Duodenal mucosa (tissue), 2 donors: ENCODE data around the gene MAP3K6.
A peak's percentile ranks its signal among the peaks of the same experiment; 100 is the strongest.

ENCODE experiments used
- H3K27ac ChIP-seq: one replicate; pipeline ENCODE4 v1.7.0; 2013; ENCODE audit warnings: low read depth, low read length
- H3K27me3 ChIP-seq, 2 donors: one replicate each; pipeline ENCODE4 v1.7.0; 2013; ENCODE audit warnings: low read length in 2 of 2, control low read depth in 1 of 2; ENCODE audit not compliant: insufficient read depth in 2 of 2, control insufficient read depth in 1 of 2
- H3K36me3 ChIP-seq, 2 donors: one replicate each; pipeline ENCODE4 v1.7.0; 2013; ENCODE audit warnings: low read length in 2 of 2, control low read depth in 1 of 2; ENCODE audit not compliant: insufficient read depth in 2 of 2, control insufficient read depth in 1 of 2
- H3K4me1 ChIP-seq, 2 donors: one replicate each; pipeline ENCODE4 v1.7.0; 2013; ENCODE audit warnings: low read length in 2 of 2, control low read depth in 1 of 2; ENCODE audit not compliant: insufficient read depth in 2 of 2, control insufficient read depth in 1 of 2
- H3K4me3 ChIP-seq, 2 donors: one replicate each; pipeline ENCODE4 v1.7.0; 2013; ENCODE audit warnings: low read length in 2 of 2, low read depth in 1 of 2
- H3K9ac ChIP-seq, 2 donors: one replicate each; pipeline ENCODE4 v1.7.0; 2013; ENCODE audit warnings: low read length in 2 of 2, low read depth in 1 of 2
- H3K9me3 ChIP-seq, 2 donors: one replicate each; pipeline ENCODE4 v1.7.0; 2013; ENCODE audit warnings: low read length in 2 of 2, control low read depth in 1 of 2; ENCODE audit not compliant: control insufficient read depth in 1 of 2

Gene MAP3K6

GRCh38 chr1:27355683-27356082, 11.1 kb downstream of the MAP3K6 start:
- H3K27ac ChIP-seq = no peak overlapping the region

DNA sequence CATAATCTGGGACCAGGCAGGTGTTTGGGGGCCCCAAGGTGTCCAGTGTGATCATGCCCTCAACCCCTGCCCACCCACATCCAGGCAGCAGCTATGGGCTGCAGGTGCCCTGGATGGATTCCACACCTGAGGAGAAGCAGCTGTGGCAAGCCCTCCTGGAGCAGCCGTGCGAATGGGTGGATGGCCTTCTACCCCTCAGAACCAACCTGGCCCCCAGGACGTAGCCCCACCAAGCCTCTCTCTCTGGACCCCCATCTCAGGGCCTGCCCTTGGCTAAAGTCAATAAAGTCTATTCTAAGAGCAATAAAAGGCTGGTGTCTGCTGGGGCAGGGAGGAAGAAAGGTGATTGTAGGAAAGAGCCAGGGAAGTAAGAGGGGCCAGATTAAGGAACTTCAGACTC, 13.1 kb downstream of the MAP3K6 start:
- Histone ChIP-seq H3K36me3 (peaks cover 0 to 11% of the 10 kb centered on the region in 2 donors), H3K27ac (no peak overlapping the region), H3K9me3 (no peaks in the 10 kb centered on the region), H3K4me1 (peaks cover 27 to 36% of the 10 kb centered on the region in 2 donors), H3K27me3 (peaks cover 0 to 4% of the 10 kb centered on the region in 2 donors), H3K9ac (no peak overlapping the region), H3K4me3 (no peak overlapping the region)

More at GRCh38 chr1:27355683-27356082, 11.1 kb downstream of the MAP3K6 start:
- H3K9ac ChIP-seq = no peak overlapping the region
- no peaks in the 10 kb centered on the region for H3K27me3 ChIP-seq
- no peak overlapping the region for H3K4me3 ChIP-seq
- H3K36me3 ChIP-seq = peaks cover 0 to 11% of the 10 kb centered on the region in 2 donors
- H3K9me3 ChIP-seq = no peaks in the 10 kb centered on the region
- H3K4me1 ChIP-seq = peaks cover 19 to 27% of the 10 kb centered on the region in 2 donors

DNA sequence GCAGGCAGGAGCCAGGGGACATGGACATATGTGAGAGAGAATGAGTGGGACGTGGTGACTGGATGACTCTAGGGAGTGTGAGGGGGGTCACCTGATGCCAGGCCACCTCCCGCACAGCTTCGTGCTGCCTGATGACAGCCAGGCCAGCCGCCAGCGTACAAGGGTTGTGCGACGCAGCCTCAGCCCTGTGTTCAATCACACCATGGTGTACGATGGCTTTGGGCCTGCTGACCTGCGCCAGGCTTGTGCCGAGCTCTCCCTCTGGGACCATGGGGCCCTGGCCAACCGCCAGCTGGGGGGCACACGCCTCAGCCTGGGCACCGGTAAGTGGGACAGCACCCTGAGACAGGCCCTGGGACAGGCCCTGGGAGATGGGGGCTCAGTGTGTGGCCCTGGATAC, 13.6 kb downstream of the MAP3K6 start:
- H3K9ac ChIP-seq = no peak overlapping the region
- peaks cover 27 to 36% of the 10 kb centered on the region in 2 donors for H3K4me1 ChIP-seq
- peaks cover 0 to 11% of the 10 kb centered on the region in 2 donors for H3K36me3 ChIP-seq
- no peak overlapping the region for H3K27ac ChIP-seq
- H3K9me3 ChIP-seq = no peaks in the 10 kb centered on the region
- H3K4me3 ChIP-seq = no peak overlapping the region
- H3K27me3 ChIP-seq = peaks cover 0 to 4% of the 10 kb centered on the region in 2 donors

DNA sequence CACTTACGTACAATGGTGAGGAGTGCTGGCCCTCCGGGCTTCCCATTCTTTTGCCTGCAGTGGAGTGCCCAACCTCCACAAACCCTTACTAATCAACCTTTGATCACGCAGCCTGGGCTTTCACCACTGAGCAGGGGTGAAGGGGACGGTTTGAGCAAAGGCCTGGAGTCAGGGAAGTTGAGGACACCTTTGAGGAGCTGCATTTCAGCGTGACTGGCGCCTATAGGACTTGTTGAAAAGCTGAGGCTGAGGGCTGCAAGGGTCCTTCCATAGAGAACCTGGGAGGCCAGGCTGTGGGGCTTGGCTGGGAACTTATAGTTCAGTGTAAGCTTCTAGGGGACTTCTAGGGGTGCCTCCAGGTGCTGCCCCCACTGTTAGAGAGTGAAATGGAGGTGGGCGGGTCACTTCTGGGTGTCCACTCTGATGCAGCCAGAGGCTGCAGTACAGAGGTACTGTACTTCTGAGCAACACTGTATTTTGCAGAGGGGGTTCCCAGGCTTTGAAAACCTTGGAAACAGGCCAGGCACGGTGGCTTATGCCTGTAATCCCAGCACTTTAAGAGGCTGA, 15.1 kb downstream of the MAP3K6 start:
- peak overlapping the region in 1 of 2 donors; percentile 43 for H3K9ac ChIP-seq
- peaks cover 0 to 4% of the 10 kb centered on the region in 2 donors for H3K27me3 ChIP-seq
- peaks cover 19 to 25% of the 10 kb centered on the region in 2 donors for H3K4me1 ChIP-seq
- peak overlapping the region; percentile 30 to 54 for H3K4me3 ChIP-seq
- no peak overlapping the region for H3K27ac ChIP-seq
- no peaks in the 10 kb centered on the region for H3K9me3 ChIP-seq
- H3K36me3 ChIP-seq = peaks cover 0 to 11% of the 10 kb centered on the region in 2 donors

DNA sequence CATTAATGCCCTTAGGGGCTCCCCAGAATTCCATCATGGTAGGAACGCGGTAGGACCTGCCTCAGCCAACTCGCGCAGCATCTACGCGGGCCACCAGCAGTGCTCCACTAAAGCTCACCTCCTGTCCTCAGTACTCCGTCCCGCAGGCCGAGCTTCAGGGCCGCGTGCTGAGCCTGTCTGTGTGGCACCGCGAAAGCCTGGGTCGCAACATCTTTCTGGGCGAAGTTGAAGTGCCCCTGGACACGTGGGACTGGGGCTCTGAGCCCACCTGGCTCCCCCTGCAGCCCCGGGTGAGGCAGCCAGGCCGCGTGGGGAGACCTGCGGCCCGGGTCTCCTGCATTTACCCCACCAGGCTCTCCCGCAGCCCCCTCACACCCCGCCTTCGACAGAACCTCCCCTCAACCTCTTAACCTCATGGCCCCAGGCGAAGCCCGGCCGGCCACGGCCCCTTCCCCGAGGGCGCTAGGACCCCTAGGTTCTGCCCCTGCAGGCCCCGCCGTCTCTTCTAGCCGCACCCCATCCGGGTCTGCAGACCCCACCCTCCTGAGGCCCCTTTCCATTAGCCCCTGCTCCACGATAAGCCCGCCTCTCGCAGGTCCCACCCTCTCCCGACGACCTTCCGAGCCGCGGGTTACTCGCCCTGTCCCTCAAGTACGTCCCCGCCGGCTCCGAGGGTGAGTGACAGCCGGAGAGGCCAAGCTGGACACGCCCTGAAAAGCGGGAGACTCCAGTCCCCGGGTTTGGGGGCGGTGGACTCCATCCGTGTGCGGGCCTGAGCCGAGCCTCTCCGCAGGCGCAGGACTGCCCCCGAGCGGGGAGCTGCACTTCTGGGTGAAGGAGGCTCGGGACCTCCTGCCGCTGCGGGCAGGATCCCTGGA, 15.9 kb downstream of the MAP3K6 start:
- Histone ChIP-seq H3K9me3 (no peaks in the 10 kb centered on the region), H3K4me3 (peak overlapping the region; percentile 30 to 54), H3K36me3 (peaks cover 0 to 7% of the 10 kb centered on the region in 2 donors), H3K27me3 (peaks cover 0 to 4% of the 10 kb centered on the region in 2 donors), H3K9ac (peak overlapping the region in 1 of 2 donors; percentile 43), H3K4me1 (peaks cover 18 to 25% of the 10 kb centered on the region in 2 donors), H3K27ac (no peak overlapping the region)

DNA sequence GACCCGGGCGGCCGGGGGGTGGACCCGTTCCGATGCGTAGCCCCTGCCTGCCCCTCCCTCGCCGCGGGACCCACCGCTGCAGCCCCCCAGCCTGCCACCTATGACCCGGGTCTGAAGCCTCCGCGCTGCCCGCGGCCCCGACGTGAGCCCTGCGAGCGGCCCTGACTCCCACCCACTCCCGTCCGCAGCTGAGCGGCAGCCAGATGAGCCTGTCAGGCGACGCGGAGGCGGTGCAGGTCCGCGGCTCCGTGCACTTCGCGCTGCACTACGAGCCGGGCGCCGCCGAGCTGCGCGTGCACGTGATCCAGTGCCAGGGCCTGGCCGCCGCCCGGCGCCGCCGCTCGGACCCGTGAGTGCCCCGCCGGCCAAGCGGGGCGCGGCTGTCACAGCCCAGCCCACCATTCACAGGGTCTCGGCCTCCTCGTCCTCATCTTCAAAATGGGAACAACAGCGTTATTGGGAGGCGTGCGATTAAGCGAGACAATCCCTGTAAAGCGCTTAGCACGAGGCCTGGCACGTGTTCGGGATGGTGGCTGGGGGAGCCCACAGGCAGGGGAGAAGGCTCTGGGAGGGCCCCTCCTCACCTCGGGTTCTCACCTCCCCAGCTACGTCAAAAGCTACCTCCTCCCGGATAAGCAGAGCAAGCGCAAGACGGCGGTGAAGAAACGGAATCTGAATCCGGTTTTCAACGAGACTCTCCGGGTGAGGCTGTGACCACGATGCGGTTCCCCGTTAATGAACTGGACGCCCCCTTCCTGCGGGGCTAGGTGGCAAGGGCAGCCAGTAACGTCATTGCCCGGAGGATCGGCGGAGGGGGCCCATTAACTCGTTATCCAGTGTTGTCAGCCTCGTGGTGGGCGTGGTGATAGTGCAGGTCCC, 16.7 kb downstream of the MAP3K6 start:
- peak overlapping the region; percentile 54 to 60 for H3K4me3 ChIP-seq
- H3K9ac ChIP-seq = no peak overlapping the region
- no peaks in the 10 kb centered on the region for H3K9me3 ChIP-seq
- peaks cover 0 to 2% of the 10 kb centered on the region in 2 donors for H3K36me3 ChIP-seq
- H3K4me1 ChIP-seq = peaks cover 18 to 25% of the 10 kb centered on the region in 2 donors
- H3K27ac ChIP-seq = no peak overlapping the region
- H3K27me3 ChIP-seq = peaks cover 0 to 4% of the 10 kb centered on the region in 2 donors

DNA sequence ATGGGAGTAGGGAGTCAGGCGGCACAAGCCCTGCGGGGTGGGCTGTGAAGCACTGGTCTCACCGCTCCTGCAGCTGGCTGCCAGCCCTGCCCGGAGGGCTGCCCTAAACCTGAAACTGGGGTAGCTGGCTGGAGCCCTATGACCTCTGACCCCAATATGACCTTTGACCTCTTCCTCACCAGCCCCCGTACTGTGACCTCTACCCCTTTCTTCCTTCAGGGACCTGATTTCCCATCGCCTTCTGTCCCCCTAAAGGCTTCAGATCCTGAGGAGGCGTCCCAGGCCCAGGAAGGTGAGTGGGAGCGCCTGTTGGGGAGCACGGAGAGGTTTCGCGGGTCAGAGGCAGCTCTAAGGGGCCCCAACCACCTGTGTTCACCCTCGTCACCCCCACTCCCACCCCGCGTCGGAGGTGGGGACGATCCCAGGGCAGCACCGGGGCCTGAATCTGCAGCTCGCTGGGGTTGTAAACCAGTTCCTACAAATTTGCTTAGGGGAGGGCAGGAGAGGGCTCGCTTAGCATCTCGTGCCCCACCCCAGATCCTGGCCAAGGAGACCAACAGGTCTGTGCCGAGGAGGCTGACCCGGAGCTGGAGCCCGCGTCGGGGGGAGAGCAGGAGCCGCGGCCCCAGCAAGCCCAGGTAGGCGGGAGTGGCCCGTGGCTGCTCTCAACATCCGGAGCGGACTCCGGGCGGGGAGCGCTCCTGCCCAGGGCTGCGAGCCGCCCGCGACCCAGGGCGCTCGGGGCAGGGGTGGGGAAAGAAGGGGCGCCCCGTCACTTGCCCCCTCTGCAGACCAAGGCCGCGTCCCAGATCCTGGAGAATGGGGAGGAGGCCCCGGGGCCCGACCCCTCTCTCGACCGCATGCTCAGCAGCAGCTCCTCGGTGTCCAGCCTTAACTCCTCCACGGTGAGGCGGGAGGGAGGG, 17.6 kb downstream of the MAP3K6 start:
- Histone ChIP-seq H3K4me1 (peaks cover 18 to 25% of the 10 kb centered on the region in 2 donors), H3K4me3 (peak overlapping the region; percentile 54 to 60), H3K27ac (no peak overlapping the region), H3K9ac (peak overlapping the region in 1 of 2 donors; percentile 64), H3K36me3 (peaks cover 0 to 2% of the 10 kb centered on the region in 2 donors), H3K27me3 (peaks cover 0 to 4% of the 10 kb centered on the region in 2 donors), H3K9me3 (no peaks in the 10 kb centered on the region)

DNA sequence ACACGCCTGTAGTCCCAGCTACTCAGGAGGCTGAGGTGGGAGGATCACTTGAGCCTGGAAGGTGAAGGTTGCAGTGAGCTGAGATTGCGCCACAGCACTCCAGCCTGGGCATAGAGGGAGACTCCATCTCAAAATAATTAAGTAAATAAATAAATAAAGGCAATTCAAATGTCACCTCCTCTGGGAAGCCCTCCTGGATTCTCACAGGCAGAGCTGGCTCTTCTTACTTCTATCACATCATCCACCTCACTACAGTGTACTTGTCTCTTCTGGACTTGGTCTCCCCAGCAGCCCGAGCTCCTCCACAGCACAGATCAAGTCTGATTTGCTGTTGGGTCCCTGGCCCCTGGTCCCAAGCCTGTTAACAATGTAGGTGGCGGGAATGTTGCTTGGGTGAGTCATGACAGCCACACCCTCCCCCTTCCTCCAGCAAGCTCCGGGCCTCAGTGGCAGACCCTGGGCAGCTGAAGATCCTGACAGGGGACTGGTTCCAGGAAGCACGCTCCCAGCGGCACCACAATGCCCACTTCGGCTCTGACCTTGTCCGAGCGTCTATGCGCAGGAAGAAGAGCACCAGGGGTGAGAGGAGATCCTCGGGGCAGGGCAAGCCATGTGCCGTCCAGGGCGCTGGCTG, 19.7 kb downstream of the MAP3K6 start:
- peaks cover 26 to 39% of the 10 kb centered on the region in 2 donors for H3K4me1 ChIP-seq
- H3K4me3 ChIP-seq = no peak overlapping the region
- H3K27me3 ChIP-seq = peaks cover 0 to 4% of the 10 kb centered on the region in 2 donors
- H3K27ac ChIP-seq = no peak overlapping the region
- H3K9me3 ChIP-seq = no peaks in the 10 kb centered on the region
- H3K9ac ChIP-seq = no peak overlapping the region
- H3K36me3 ChIP-seq = no peaks in the 10 kb centered on the region

GRCh38 chr1:27346357-27346756, 20.4 kb downstream of the MAP3K6 start:
- H3K9me3 ChIP-seq = no peaks in the 10 kb centered on the region
- H3K9ac ChIP-seq = no peak overlapping the region
- no peak overlapping the region for H3K4me3 ChIP-seq
- H3K27ac ChIP-seq = no peak overlapping the region
- peaks cover 33 to 42% of the 10 kb centered on the region in 2 donors for H3K4me1 ChIP-seq
- H3K36me3 ChIP-seq = no peaks in the 10 kb centered on the region
- H3K27me3 ChIP-seq = peaks cover 0 to 4% of the 10 kb centered on the region in 2 donors
